ENCODE results near the gene GALNTL6.

Gene GALNTL6

DNA sequence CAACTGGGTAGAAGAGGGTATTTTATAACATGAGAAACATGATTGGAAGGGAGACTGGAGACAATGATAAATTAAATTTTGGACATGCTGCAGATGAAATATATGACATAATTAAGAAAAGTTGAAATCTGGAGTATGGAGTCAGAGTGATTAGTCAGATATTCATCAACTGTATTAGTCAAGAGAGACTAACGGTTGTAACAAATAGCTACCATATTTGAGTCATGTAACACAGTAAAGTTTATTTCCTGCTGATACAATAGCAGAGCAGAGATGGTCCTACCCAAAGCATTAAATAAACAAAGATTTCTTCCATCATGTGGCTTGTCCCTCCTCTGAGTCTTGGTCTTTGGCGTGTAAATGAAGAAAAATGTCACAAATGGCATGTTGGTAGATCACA is 321.3 kb downstream of the GALNTL6 start:
- no peak for DNase-seq

DNA sequence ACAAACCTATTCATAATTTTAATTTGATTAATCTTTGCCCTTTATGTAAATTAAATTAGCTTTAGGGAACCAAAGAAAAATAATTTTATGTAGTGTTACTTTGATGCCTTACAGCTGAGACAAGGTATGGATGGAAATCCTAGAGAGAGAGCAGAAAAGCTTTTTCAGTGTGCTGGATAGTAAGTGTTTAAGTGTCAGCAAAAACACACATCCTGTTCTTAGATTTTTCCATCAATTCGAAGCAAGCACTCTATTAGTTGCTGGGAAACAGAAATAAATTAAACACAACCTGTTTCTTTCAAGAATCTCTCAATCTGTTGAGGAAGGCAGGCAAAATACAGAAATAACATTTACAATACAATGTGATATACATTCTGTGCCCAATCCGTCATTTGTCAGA is 327.8 kb downstream of the GALNTL6 start:
- no peak for DNase-seq

DNA sequence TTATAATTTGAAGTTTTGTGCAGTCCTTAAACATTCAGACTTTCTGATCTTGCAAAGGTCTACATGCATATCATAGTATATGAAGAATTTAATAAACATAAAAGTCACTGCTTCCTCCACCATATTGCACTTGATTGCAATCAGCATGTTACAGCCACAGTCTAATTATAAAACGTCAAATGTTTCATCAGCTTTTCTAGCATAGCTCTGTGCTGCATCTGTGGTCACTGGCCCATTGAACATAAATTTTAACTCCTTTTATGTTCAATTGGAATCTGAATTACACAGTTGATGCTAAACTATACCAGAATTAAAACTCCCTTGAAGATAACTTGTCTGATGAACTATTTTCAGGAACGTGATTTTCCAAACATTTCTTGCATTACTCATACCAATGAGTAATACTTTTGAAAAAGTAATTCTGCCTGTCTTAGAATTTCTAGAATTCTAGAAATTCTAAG is 329.1 kb downstream of the GALNTL6 start:
- no peak for DNase-seq

DNA sequence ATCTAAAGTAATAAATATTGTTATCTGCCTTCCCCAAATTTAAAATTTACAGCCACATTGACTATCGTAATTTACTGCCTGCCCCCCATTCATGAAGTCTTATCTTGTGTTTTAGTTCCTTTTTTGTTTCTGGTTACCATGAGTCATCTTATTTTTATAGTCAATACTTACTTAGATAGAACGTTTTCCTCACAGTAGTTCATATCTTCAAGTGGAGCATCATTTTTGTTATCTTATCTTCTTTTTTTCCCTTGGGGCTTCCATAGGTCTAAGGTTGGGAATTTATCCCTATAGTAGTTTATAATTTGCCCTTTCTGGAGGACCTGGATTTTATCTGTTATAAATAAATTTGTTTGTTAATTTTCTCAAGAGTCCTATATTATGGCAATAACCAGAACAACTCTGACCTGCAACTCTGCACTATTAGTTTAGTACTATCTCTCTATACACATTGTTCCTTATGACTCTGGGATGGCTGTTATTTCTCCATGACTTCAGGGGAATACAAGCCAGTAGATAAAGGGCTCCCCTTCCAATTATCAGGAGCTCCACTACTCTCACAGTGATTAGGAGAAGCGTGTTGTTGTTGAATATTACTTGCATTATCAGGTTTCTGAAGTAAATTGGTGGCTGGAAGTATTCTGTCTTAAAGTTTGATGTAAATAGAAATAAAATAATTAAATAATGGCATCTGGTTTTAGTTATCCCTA is 330.6 kb downstream of the GALNTL6 start:
- DNase-seq, result no peak

DNA sequence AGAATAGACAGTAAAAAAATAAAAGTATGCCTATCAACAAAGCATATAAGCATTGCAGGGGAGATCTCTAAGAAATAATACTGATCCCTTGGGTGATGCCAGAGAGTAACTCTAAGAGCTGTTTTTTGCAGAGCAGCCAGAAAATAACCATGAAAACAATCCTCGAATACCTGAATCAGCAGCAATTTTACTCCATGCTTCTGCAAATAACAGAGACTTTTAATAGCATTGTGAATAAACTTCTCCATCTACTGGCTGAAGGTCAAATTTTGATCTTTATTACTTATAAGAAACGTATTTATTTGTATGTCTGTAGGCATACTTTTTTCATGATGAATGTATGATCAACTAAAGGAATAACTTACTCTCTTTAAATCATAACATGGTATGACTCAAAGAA is 334.5 kb downstream of the GALNTL6 start:
- DNase-seq, result no peak

DNA sequence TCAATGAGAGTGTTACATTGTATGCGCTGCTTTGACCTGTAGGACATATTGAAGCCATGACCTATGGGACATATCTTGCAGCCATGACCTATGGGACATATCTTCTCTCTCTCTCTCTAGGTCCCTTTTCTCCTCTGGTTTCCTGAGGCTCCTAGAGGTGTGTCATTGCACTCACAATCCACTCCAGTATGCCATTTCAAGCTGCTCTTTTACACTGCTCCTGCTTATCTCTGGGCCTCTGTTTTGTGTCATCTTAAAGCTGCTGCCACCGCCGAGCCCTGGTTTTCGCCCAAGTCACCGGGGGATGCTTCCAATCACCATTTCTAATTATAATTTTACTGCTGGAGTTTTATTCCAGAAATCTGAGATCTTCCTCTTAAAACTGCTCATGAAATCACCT is 336.1 kb downstream of the GALNTL6 start:
- no peak for DNase-seq

DNA sequence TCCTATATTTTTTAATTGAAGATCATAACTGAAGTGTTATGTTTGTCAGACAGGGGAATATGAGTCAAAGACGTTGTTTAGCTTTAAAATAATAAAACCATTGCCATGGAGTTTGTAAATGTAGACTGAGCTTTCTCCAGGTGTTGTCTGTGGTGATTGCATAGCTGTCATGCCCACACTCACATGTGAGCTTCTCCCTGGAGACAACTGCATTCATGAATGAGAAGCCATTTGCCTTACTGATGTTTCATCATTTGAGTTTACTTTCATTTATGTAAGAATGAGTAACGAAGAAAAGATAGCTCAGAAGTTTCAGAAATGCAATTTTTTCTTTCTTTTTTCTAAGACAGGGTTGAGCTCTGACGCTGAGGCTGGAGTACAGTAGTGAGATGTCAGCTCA is 339.1 kb downstream of the GALNTL6 start:
- no peak for DNase-seq

DNA sequence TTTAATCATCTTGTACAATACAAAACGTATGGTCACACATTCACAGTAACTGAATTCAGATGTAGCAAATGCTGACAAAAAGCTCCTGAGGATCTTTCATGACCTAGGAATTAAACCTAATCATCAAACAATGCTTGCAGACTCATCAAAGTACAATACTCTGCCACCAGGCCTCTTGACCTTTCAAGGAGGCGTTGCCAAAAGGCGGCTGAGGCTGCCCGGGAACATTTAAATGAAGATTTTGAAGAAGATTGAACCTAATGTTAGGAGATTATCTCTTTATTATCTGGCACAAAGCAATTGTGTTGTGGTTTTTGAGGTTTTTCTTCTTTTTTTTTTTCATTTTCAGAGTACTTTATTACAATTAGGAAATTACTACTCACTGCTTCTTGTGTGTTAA is 340.5 kb downstream of the GALNTL6 start:
- no peak for DNase-seq

DNA sequence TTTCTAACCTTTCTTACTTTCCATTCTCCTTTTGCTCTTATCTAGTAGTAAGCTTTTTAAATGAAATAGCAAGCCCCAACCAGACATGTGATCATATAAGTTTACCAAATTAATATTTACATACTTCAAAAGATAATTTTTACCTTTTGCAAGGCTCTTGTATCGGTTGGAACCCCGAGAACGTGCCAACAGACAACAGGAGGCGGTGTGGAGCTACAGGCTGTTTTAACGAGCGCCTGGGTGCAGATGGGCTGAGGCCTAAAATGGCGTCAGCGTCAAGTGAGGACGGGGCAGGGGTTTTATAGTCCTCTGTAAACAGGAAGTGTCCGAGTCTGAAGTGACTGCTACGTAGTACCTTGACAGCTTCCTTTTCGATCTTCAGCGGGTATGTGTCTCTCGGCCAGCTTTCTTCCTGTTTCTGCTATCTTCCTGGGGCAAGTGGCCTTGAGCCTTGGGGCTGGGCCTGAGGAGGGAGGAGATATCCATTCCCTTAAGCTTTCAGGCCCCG is 342.7 kb downstream of the GALNTL6 start:
- DNase-seq, result no peak

DNA sequence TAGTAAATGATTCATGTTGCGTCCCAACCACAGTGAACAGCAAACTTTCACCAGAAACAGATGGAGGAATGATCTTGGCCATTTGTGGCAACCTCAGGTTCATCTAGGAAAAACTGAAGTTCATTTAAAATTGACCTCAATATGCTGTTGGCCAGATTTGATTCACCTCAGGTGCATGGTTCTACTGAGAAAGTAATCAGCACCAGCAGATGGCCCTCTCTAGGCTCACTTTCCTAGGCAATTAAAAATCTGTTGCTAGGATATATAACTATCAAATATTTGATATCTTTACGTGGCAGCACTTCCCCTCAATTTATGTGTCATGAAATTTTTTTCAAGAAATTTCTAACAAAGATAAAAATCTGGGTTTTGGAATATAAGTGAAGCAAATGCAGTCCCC is 344.7 kb downstream of the GALNTL6 start:
- no peak for DNase-seq

DNA sequence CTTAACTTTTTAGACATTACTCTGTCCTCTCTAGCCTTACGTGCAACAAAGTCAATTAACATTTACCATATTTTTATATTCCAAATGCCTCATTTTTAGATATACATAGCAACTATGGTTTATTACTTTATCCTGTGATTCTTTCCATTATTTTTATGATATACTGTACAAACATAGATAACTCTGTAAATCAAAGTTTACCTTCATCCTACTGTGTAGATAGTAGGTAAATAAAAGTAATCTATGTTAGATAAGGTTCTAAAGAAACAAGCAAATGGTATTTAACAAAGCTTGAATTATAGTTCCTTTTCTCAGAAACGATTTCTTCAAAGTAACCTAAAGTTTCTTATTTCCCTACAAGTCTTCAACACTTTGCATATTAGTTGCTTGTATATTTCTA is 350.0 kb downstream of the GALNTL6 start:
- DNase-seq, result no peak

DNA sequence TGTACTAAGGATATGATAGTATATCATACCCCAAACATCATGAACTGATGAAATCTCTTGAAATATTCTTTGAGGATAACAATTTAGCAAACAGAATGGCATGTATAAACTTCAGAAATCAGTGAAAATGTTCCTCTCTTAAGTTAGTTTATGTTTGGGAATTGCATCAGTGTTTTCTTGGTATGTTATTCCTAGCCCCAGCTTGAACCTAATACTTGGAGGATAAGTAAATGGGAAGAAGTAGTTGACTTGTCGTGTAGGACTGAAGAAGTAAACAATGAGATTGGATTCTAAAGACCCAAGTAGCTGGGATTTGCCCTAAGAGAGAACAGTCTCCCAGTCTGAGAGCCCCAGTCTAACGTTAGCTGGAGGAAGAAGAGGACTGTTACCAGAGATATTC is 355.7 kb downstream of the GALNTL6 start:
- DNase-seq, result no peak

DNA sequence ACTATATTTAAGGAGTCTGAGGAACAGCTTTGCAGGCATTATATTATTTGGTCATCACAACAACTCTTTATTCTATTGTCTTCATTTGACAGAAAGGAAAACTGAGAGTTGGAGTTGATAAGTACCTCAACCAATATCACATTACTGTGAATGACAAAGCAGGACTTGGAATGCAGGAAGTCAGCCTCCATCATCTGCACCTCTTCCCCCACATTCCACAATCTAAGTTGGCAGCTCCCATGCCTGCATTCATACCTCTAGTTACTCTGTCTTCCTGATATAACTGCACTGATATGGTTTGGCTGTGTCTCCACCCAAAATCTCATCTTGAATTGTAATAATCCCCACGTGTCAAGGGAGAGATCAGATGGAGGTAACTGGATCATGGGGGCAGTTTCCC is 356.7 kb downstream of the GALNTL6 start:
- DNase-seq, result no peak

DNA sequence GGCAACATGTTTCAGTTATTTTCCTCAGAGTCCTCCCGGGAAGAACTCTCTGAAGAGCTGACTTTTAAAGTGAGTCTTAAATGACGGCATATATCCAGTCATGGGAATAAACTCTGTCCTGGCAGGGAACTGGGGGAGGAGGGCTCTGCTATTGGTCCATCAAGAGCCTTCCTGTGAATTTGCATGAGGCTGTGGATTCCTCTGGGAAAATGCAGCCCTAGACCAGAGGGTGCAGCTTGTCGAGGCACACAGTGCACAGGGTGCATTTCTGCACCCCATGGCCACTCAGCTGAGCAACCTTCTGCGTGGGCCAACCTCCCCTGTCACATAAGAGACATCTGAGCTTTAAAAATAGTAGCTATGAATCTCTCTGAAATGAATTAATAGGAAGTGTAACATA is 360.0 kb downstream of the GALNTL6 start:
- DNase-seq, result no peak

DNA sequence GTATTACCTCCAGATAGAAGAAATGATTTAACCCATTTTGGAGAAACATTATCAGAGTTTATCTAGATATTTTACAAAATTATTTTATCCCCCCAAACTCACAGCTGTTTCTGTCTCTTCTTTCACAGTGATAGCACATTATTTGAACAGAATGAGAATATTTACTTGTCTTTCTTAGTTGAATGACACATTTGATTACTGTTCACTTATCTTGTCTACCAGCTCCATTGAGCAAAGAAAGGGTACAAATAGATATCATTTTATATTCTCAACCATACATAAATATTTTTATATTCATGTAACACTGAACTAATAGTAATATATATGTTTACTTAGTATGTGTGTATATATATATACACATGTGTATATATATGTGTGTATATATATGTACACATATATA is 364.2 kb downstream of the GALNTL6 start:
- DNase-seq, result no peak

DNA sequence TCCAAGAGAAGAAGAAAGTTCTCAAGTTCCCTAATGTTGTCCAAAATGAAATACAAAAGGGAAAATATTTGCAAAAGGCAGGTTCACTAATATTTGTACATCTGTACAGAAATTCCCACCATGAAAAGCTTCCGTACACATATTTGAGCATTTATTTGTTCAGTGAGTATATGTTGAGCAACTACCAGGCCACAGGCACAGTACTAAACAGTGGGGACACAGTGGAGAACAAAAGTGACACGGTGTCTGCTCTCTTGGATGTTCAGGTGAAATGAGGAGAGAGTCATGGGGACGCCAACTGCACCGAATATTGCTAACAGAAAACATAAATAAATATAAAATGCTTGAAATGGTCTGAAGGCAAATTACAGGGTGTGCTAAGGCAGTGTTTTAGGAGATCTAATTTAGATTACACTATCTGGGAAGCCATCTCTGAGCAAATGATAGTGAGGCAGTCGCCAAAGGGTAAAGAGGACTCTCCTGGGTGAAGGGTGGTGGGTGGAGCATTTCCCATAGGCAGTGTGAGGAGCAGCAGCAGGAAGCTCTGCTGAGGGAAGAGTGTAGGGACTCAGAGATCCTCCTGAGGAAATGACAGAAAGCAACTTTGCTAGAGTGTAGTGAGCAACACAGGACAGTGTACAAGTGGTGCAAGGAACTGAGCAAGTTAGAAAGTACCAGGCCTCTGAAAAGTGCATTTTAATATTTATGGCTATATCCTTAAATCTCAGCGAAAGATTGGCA is 375.2 kb downstream of the GALNTL6 start:
- peak; percentile 8 for DNase-seq

DNA sequence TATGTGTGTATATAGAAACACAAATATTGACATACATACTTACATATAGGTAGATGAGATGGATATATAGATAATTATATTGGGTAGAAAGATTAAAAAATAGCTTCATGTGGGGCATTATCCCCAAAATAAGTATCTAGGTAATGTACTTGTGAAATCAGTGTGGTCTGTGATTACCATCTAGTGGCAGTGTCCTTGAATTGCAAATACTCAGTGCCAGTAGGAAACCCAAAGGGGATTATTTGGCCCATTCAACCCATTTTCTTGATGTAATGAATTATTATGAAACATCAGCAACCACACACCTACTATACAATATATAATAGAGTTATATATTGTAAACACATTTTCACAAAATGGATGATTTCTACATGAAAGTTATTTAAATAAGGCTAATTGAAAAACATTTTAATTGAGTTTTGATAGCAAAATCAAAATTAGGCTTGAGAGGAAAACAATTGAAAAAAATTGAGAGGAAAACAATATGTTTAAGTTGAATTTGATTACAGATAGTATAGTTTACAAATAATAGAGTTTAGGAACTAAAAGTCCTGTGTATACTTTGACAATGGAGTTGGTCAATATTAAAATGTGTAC is 389.4 kb downstream of the GALNTL6 start:
- DNase-seq, result no peak

DNA sequence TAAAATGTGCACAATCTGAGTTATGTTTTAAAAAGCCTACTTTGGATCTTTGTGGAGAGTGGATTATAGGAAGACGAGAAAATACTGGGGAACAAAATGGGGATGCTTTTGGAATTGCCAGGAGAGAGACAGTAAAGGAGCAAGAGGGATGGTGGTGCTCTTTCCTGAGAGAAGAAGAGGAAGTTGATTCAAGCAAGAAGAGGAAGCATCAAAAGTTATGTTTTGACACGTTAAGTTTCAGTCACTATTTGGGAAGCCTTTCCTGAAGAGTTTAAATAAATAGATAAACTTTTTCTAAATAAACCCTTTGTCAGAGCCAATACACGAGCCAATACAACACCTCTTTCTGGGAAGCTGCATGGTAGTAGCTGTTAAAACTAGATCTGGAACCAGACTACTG is 394.1 kb downstream of the GALNTL6 start:
- DNase-seq, result no peak

DNA sequence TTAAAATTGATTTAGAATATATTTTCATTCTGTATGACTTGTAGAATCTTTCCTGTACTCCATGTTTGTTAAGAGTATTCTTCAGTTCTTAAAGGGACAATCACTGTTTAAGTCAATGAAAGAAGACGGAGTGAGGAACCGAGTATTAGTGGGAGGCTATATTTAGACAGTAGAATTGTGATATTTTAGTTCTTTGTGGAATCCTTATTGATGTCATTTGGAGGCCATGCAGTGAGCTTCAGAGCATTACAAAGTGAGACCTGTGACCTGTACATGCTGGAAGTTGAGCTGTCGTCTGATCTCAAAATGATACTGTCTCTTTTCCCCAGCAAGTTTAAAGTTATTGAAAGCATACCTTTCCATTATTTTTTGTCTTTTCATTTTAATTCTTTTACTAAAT is 394.7 kb downstream of the GALNTL6 start:
- DNase-seq, result no peak

DNA sequence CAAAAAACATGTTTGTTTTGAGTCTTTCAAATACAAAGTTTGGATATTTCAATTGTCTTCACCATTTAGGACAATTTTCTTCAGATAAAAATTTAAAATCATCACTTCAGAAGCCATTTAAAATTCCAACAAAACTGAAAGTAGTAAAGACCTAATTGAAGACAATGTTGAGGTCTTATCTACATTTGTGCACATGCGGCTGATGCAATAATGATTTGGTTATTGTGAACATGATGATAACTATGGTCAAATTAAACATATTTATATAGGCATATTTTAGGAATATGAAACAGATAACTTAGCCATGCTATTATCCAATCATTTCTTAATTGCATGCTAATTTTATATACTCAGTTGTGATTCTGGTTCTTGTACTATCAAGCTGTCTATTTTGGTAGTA is 407.5 kb downstream of the GALNTL6 start:
- DNase-seq, result no peak

DNA sequence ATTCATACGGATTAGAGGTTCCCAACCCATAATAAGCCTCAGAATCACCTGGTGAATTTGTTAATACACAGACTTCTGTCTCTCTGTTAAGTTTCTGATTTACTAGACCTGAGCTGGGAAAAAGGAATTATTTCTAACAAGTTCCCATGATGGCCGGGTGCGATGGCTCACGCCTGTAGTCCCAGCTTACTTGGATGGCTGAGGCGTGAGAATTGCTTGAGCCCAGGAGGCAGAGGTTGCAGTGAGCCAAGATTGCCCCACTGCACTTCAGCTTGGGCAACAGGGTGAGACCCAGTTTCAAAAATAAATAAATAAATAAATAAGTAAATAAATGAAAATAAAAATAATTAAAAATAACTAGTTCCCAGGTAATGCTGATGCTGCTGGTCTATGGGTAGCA is 412.3 kb downstream of the GALNTL6 start:
- DNase-seq, result no peak

DNA sequence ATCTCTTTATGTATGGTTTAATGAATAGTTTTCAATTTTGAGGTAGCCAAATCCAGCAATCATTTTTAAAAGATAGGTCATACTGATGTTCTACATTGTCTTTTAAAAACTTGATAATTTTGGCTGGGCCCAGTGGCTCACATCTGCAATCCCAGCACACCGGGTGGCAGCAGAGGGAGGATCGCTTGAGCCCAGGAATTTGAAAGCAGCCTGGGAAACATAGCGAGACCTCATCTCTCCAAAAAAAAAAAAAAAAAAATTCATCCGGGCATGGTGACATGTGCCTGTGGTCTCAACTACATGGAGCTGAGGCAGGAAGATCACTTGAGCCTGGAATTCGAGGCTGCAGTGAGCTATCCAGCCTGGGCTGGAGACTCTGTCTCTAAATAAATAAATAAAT is 419.8 kb downstream of the GALNTL6 start:
- no peak for DNase-seq

DNA sequence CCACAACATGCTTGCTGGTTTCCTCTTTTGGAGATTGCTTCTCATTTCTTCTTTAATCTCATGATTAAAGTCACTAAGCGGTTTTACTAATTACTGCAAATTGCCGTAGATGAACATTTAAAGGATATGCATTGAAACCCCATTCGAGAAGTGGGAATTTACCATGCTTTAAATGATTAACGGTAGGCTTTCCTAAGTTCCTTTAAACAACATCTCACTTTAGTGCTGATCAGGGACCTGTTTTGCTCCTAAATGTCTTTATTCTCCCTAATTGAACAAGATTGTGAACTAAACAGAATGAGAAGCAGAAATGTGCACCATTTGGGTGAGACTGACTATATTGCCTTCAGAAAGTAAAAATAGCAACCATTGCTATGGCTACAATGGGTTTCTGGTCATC is 430.3 kb downstream of the GALNTL6 start:
- no peak for DNase-seq

DNA sequence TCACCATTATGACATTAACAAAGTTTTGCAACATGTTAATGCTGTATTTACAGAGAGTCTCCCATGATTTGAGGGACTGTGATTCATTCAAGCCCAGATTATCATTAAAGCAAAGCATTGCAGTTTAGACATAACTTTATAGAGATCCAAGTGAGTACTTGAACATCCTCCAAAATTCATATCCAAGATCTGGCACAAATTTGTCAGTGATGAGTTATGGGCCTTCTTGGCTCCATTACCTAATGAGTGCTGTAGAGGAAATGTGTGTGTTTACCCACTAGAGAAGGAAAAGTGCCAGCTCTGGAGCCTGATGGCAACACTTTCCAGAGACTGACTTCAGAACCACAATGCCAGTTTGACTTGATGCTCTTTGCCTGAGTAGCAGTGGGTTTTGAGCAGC is 432.3 kb downstream of the GALNTL6 start:
- DNase-seq, result no peak

Measured in NCI-H2081 treated with DMSO at 0.1 percent for 48 hours (cell line).